Naive thymus-derived CD8-positive, alpha-beta T cell (primary cell): ENCODE data around the gene NONO. TPM values are rescaled to one million over a fixed set of nuclear protein-coding genes. Genes with fewer than 3 reads are reported as not detected.

Source experiments
- ATAC-seq, 2 donors: fragments of 150-1000 bp; cut with Tn5 transposase in 1 of 2; sonication (Bioruptor Pico), chemical (Tn5 transposase) in 1 of 2; 1 replicate in 1 of 2; 2 replicates in 1 of 2; pipeline ENCODE4 v1.10.0; 2021; ENCODE audit warnings: mild to moderate bottlenecking in 2 of 2, moderate library complexity in 2 of 2
- POLR2A ChIA-PET: fragments of 350-600 bp; sonication (Branson Sonifier 250); formaldehyde crosslinking; loops from one replicate; lab custom pipeline; 2021; ENCODE audit warnings: antibody characterized with exemption; lab: Charles Lee
- DNase-seq, 10 donors: peaks; one replicate each; pipeline versions ENCODE4 v3.0.0 to v3.0.0-alpha.2; 2020 to 2022
- H3K27ac Mint-ChIP-seq, 10 donors: one replicate each; pipeline ENCODE4 v1.8.0; 2020 to 2022; ENCODE audit warnings: mild to moderate bottlenecking in 10 of 10, mixed read lengths in 10 of 10, moderate library complexity in 4 of 10, inconsistent platforms in 1 of 10
- H3K27me3 Mint-ChIP-seq, 5 donors: one replicate each; pipeline ENCODE4 v1.8.0; 2021 to 2022; ENCODE audit warnings: mixed read lengths in 5 of 5
- H3K36me3 Mint-ChIP-seq, 3 donors: one replicate each; pipeline ENCODE4 v1.8.0; 2020 to 2022; ENCODE audit warnings: mixed read lengths in 3 of 3, mild to moderate bottlenecking in 2 of 3, inconsistent platforms in 1 of 3
- H3K4me1 Mint-ChIP-seq, 4 donors: one replicate each; pipeline ENCODE4 v1.8.0; 2021 to 2022; ENCODE audit warnings: mixed read lengths in 4 of 4
- H3K4me3 Mint-ChIP-seq, 10 donors: one replicate each; pipeline ENCODE4 v1.8.0; 2020 to 2022; ENCODE audit warnings: mild to moderate bottlenecking in 10 of 10, mixed read lengths in 10 of 10, moderate library complexity in 6 of 10, inconsistent platforms in 1 of 10
- H3K9me3 Mint-ChIP-seq, 9 donors: one replicate each; pipeline ENCODE4 v1.8.0; 2020 to 2022; ENCODE audit warnings: mixed read lengths in 9 of 9, mild to moderate bottlenecking in 3 of 9, inconsistent platforms in 1 of 9, moderate library complexity in 1 of 9
- polyA plus RNA-seq, 3 donors: library from polyadenylated mRNA; unstranded; fragments of 300-500 nt; fragmentation: Illumina TruSeq; gene quantifications; one replicate each; pipeline ENCODE4 v1.2.3, GENCODE V29; 2021
- total RNA-seq, 8 experiments: library from RNA in 2 of 8; stranded (reverse) in 2 of 8; gene quantifications; one replicate each; pipeline ENCODE4 v1.2.3 and lab custom pipeline; 2021 to 2026

Gene NONO, protein sequence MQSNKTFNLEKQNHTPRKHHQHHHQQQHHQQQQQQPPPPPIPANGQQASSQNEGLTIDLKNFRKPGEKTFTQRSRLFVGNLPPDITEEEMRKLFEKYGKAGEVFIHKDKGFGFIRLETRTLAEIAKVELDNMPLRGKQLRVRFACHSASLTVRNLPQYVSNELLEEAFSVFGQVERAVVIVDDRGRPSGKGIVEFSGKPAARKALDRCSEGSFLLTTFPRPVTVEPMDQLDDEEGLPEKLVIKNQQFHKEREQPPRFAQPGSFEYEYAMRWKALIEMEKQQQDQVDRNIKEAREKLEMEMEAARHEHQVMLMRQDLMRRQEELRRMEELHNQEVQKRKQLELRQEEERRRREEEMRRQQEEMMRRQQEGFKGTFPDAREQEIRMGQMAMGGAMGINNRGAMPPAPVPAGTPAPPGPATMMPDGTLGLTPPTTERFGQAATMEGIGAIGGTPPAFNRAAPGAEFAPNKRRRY
- total RNA-seq (100 to 1,000 TPM; 372 to 387 TPM), polyA plus RNA-seq (100 to 1,000 TPM; 177 to 199 (median 193) TPM), total RNA-seq (lab: John Stamatoyannopoulos, UW) (535 to 705 (median 575) reads per million in 6 experiments)

DNA sequence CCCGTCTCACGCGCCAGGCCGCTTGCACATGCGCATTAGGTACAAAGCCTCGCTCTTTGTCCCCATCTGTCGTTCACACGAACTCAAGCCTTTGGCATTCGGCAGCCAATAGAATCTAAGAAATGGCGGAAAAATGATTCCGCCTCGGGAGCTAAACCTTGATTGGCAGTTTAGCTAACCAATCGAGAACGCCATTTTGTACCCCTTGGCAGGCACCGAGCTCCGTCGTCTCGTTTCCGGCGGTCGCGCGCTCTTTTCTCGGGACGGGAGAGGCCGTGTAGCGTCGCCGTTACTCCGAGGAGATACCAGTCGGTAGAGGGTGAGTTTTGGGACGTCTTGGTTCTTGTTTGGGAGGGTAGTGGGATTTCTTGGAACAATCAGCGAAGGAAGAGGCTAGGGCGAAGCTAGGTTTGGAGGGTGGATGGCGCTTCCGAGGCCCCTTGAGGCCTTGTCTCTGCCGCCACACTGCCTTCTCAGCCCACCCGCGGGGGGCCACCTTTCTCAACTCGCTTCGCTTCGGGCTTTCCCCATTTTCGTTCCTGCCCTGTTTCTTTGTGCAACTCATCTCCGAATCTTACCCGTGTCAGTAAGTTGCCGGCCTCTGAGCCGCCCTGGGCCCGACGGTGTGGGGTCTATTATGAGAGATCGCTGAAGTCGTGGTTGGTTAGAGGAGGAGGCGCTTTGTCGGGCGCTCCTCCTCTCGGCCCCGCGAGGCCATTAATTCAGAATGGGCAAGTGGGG lies at the start of gene NONO:
Gene NONO (plus strand): TSS at position 233 of the 741 bp plus-strand sequence. CDS start 7,003 bp downstream, outside the sequence.
- H3K4me3 Mint-ChIP-seq = peak within 1 kb of the TSS; percentile 96 to 100 (median 99)
- peaks cover 1 to 32% (median 12%) of the 10 kb centered on the region in 4 donors for H3K4me1 Mint-ChIP-seq
- peak; percentile 88 to 90 for ATAC-seq
- H3K36me3 Mint-ChIP-seq = peaks cover 0 to 19% (median 0%) of the 10 kb centered on the region in 3 donors
- peak within 1 kb of the TSS; percentile 99 to 100 (median 100) for H3K27ac Mint-ChIP-seq
- peak; percentile 61 to 96 (median 86) for DNase-seq
- H3K27me3 Mint-ChIP-seq = no peaks in the 10 kb centered on the region
- H3K9me3 Mint-ChIP-seq = no peaks in the 10 kb centered on the region
- POLR2A ChIA-PET = interaction anchor here (0.6 to 4.5 kb wide), 20 partner anchors 8 to 251 kb away, joined by 3 to 66 read pairs (median 4); partner anchors contain the start of genes TAF1 and ZMYM3

DNA sequence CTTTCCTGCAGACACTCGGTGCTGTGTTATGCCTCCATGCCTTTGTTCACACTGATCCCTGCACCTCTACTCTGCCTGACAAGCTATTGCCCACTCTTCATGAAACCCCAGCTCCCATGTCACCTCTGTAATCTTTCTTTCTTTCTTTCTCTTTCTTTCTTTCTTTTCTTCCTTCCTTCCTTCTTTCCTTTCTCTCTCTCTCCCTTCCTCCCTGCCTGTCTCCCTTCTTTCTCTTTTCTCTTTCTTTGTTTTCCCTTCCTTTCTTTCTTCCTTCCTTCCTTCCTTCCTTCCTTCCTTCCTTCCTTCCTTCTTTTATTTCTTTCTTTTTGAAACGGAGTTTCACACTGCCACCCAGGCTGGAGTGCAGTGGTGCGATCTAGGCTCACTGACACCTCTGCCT lies 48.0 kb upstream of the NONO start:
- peaks cover 0 to 12% (median 5%) of the 10 kb centered on the region in 3 donors for H3K36me3 Mint-ChIP-seq
- peak overlapping the region in 1 of 10 donors; percentile 74 for H3K27ac Mint-ChIP-seq
- POLR2A ChIA-PET = no interaction called here
- no peak overlapping the region for H3K4me3 Mint-ChIP-seq
- H3K4me1 Mint-ChIP-seq = peaks cover 0 to 1% (median 0%) of the 10 kb centered on the region in 4 donors
- DNase-seq (no peak), ATAC-seq (no peak)
- H3K27me3 Mint-ChIP-seq = no peaks in the 10 kb centered on the region
- no peaks in the 10 kb centered on the region for H3K9me3 Mint-ChIP-seq

DNA sequence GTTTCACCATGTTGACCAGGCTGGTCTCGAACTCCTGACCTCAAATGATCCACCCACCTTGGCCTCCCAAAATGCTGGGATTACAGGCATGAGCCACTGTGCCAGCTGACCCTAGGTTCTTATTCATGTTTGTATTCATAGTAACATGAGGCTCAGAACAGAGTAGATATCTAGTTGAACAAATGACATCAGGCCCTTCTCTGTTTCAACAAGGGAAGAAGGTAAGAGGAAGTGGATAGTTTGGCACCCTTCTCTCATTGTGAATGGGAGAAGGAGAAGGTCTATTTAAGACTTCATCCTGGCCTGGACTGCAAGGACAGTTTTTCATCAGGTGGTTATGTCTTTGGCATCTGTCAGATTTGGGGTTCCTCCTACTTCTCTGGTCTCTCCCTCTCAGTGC lies 46.6 kb upstream of the NONO start:
- Mint-ChIP-seq H3K4me3 (no peak overlapping the region), H3K27ac (peak overlapping the region in 1 of 10 donors; percentile 16), H3K4me1 (peaks cover 0 to 1% (median 0%) of the 10 kb centered on the region in 4 donors), H3K36me3 (peaks cover 0 to 26% (median 8%) of the 10 kb centered on the region in 3 donors), H3K9me3 (no peaks in the 10 kb centered on the region), H3K27me3 (no peaks in the 10 kb centered on the region)
- ATAC-seq (no peak), DNase-seq (no peak)
- POLR2A ChIA-PET = no interaction called here

DNA sequence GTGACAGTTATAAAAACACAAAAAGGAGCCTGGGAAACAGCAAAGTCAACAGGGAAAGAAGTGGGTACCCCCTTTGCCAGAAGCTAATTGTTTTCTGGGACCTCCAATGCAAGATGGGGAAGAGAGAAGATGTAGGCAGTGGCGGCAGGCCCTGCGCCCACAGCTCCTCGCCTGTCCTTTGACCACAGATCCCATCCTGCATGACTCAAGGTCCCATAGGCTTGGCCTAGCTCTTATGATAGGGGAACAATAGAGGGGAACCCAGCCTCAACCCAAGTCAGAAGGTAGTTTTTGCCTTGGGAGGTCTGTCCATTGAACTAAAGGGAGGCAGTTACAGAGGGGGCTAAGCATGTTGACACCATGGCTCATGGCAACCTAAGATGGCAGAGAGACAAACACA lies 43.7 kb upstream of the NONO start:
- H3K27me3 Mint-ChIP-seq = no peaks in the 10 kb centered on the region
- ATAC-seq = no peak
- peaks cover 0 to 1% (median 0%) of the 10 kb centered on the region in 4 donors for H3K4me1 Mint-ChIP-seq
- H3K4me3 Mint-ChIP-seq = no peak overlapping the region
- POLR2A ChIA-PET = interaction anchor here (1.2 kb wide), 1 partner anchor 57 kb away, joined by 4 read pairs; no protein-coding TSS in a partner anchor
- DNase-seq = no peak
- H3K9me3 Mint-ChIP-seq = no peaks in the 10 kb centered on the region
- H3K27ac Mint-ChIP-seq = peak overlapping the region in 2 of 10 donors; percentile 5 to 67
- H3K36me3 Mint-ChIP-seq = peaks cover 0 to 54% (median 14%) of the 10 kb centered on the region in 3 donors

DNA sequence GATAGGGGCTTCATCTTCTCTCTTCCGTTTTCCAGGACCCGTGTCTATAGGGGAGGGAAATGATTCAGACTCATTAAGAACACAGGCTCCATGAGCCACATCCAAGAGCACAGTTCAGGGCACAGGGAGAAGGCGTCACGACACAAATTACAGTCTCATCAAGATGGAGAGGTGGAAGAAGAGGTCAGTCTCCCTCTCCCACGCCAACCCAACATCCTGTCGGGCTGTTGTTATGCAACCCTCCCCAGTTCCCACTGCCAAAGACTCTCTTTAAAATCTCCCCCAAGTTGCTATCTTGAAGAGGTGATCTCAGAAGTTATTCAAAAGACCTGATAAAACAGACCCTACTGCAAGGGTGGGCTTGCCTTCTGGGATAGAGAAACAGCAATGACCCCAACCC lies 42.1 kb upstream of the NONO start:
- peaks cover 0 to 1% (median 0%) of the 10 kb centered on the region in 4 donors for H3K4me1 Mint-ChIP-seq
- no peak for DNase-seq
- no peak overlapping the region for H3K4me3 Mint-ChIP-seq
- H3K9me3 Mint-ChIP-seq = no peaks in the 10 kb centered on the region
- POLR2A ChIA-PET = no interaction called here
- H3K36me3 Mint-ChIP-seq = peaks cover 0 to 64% (median 14%) of the 10 kb centered on the region in 3 donors
- no peaks in the 10 kb centered on the region for H3K27me3 Mint-ChIP-seq
- H3K27ac Mint-ChIP-seq = peak overlapping the region in 1 of 10 donors; percentile 72
- no peak for ATAC-seq

DNA sequence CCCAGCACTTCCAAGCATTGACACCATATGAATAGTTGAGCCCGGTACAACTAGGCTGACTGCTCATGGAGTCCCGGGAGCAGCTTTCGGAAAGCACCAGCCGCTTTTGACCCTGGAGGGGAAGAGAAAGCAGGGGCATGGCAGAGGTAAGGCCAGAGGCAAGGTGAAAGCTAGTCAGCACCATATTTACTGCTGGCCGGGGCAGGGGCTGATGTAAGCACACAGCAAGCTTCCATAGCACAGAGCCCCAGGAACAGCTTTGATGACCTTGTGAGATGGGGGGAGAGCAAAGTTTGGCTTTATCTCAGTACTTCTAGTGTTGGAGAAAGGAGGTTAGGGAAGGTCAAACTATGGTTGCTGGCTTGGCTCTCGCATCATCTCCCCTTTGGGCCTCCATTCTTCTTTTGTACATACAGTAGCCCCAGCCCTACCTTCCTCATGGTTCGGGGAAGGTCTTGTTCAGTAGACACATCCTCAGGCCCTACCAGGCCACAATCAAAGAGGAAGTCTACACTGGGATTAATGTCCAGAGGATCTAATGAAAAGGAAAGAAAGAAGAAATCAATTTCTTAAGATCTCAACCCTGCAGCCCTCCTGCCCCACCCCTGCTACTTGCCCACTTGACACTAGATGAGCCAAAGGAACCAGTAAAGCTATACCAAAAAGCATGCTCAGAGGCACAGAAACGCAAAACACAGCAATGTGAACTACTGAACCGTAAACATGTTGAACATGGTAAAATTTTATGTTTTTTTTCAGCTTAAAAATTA lies 38.9 kb upstream of the NONO start:
- POLR2A ChIA-PET = interaction anchor here (0.7 kb wide), 1 partner anchor 39 kb away, joined by 3 read pairs; the partner anchor contains the start of gene NONO
- peak overlapping the region in 2 of 10 donors; percentile 35 to 64 for H3K27ac Mint-ChIP-seq
- peaks cover 0 to 1% (median 0%) of the 10 kb centered on the region in 4 donors for H3K4me1 Mint-ChIP-seq
- H3K36me3 Mint-ChIP-seq = peaks cover 0 to 83% (median 16%) of the 10 kb centered on the region in 3 donors
- no peak overlapping the region for H3K4me3 Mint-ChIP-seq
- ATAC-seq = no peak
- no peaks in the 10 kb centered on the region for H3K9me3 Mint-ChIP-seq
- no peaks in the 10 kb centered on the region for H3K27me3 Mint-ChIP-seq
- no peak for DNase-seq

DNA sequence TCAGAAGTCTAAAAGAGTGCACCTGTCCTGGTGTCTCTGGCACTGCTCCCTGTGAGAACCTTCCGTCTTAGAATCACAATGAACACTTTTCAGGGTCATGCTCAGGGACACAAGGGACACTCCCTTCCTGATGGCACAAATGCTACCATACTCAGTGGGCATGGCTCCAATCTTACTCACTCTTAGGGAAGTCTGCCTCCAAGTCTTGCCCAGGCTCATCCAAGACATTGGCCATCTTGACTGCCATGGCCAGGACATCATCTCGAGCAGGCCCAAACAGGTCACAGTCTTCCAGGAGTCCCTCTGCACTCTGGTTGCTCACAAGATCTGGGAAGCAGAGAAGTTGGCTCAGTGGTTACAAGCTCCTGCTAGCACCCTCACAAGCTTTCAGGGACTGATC lies 38.3 kb upstream of the NONO start:
- POLR2A ChIA-PET = interaction anchor here (0.7 kb wide), 1 partner anchor 38 kb away, joined by 3 read pairs; the partner anchor contains the start of gene NONO
- Mint-ChIP-seq H3K4me3 (no peak overlapping the region), H3K36me3 (peaks cover 0 to 81% (median 12%) of the 10 kb centered on the region in 3 donors), H3K4me1 (peaks cover 0 to 2% (median 0%) of the 10 kb centered on the region in 4 donors), H3K9me3 (no peaks in the 10 kb centered on the region), H3K27ac (no peak overlapping the region), H3K27me3 (no peaks in the 10 kb centered on the region)
- ATAC-seq (no peak), DNase-seq (no peak)

DNA sequence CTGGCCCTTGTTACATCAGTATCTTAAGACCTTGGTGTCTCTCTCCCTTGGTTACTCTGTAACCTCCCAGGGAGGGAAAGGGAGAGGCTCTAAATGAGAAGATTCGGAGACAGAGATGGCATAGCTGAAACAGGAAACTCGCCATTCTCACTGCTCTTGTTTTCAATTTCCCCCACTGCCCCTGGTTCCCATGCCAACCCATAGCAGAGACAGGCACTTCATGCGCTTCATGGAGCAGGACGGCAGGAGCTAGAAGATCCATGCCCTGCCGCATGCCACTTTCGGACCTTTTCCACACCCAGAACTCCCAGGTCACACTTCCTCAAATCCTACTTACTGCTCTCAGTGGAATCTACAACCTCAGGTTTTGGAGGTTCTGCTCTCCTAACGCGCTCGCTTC lies 32.6 kb upstream of the NONO start:
- Mint-ChIP-seq H3K36me3 (peaks cover 0 to 34% (median 2%) of the 10 kb centered on the region in 3 donors), H3K9me3 (no peaks in the 10 kb centered on the region), H3K4me1 (peaks cover 11 to 32% (median 22%) of the 10 kb centered on the region in 4 donors), H3K27ac (peak overlapping the region in 6 of 10 donors; percentile 11 to 66 (median 51)), H3K4me3 (peak overlapping the region in 1 of 10 donors; percentile 25), H3K27me3 (no peaks in the 10 kb centered on the region)
- POLR2A ChIA-PET = interaction anchor here (0.6 to 1.8 kb wide), 2 partner anchors 32 to 265 kb away, joined by 4 to 5 read pairs; partner anchors contain the start of gene NONO
- ATAC-seq = no peak
- DNase-seq = no peak

DNA sequence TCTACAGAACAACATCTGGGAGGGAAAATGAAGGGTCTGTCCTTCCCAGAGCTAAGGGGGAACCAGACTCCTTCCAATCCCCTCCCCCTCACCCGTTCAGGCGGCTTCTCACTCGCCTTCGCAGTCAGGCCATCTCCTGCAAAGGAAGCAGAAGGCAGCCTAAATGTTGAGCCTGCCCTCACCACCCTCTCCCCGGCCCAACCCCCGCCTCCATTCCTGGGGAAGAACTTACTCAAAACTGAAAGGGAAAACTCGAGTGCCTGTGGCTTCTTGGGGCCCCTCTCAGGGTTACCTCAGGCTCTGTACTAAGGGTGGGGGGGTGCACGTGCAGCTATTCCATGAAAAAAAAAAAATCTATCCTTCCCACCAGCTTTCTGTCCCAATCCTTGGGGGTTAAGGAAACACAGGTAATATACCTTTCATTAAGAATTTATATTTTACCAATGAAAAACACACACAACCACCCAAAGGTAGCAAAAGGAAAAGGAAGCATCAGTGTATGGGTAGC lies 31.9 kb upstream of the NONO start:
- Mint-ChIP-seq H3K36me3 (peaks cover 0 to 31% (median 2%) of the 10 kb centered on the region in 3 donors), H3K4me3 (peak overlapping the region in 7 of 10 donors; percentile 32 to 98 (median 56)), H3K9me3 (no peaks in the 10 kb centered on the region), H3K27me3 (no peaks in the 10 kb centered on the region), H3K27ac (peak overlapping the region in 7 of 10 donors; percentile 0 to 79 (median 52)), H3K4me1 (peaks cover 13 to 32% (median 23%) of the 10 kb centered on the region in 4 donors)
- DNase-seq (no peak), ATAC-seq (no peak)
- POLR2A ChIA-PET = interaction anchor here (1.2 to 5.2 kb wide), 3 partner anchors 32 to 115 kb away, joined by 3 to 84 read pairs (median 5); partner anchors contain the start of genes NONO and TAF1

DNA sequence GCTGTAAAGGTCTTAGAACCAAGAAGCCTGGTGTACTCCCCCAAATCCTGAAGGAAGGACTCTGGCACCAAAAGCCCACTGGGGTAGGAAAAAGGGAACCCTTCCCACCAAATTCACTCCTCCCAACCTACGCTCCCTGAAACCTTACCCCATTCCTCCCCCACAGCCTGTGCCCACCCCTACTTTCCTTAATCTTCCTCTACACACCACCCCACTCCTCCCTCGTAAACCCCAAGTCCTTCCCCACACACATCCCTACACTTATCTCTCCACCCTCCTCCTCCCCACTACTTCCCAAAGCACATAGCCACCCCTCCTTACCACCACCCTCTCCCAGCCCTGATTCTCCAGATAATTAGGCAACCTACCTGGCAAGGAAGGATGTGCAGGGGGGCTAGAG lies 31.2 kb upstream of the NONO start:
- Mint-ChIP-seq H3K36me3 (peaks cover 0 to 26% (median 2%) of the 10 kb centered on the region in 3 donors), H3K4me3 (peak overlapping the region in 8 of 10 donors; percentile 16 to 98 (median 56)), H3K9me3 (no peaks in the 10 kb centered on the region), H3K4me1 (peaks cover 13 to 32% (median 23%) of the 10 kb centered on the region in 4 donors), H3K27me3 (no peaks in the 10 kb centered on the region), H3K27ac (peak overlapping the region in 7 of 10 donors; percentile 0 to 75 (median 45))
- DNase-seq = no peak
- no peak for ATAC-seq
- POLR2A ChIA-PET = interaction anchor here (1.2 to 5.2 kb wide), 3 partner anchors 31 to 114 kb away, joined by 3 to 84 read pairs (median 5); partner anchors contain the start of genes NONO and TAF1
